ENCODE measurements around the gene C4orf50.

GRCh38 chr4:5960252-5960880 lies 57.9 kb downstream of the C4orf50 start:
- TF ChIP-seq SIN3A (IDR thresholded peaks at IDR 0.05; ENCODE audit: borderline replicate concordance, insufficient read depth, low read length) (no peak), FOXP2 (optimal IDR thresholded peaks at IDR 0.05; ENCODE audit: borderline replicate concordance, extremely low read depth, extremely low read length, insufficient read depth) (no peak)

Data from PFSK-1 (cell line).